ENCODE measurements around the gene ESAM.
A peak's percentile ranks its signal among the peaks of the same experiment; 100 is the strongest.

ESAM gene

GRCh38 chr11:124717786-124718651, 44.1 kb downstream of the ESAM start:
- Mint-ChIP-seq H3K4me3 (peak overlapping the region; percentile 75 to 82 (median 77)), H3K27me3 (ENCODE audit: low read depth) (peaks cover 90% of the 10 kb centered on the region)
- TF ChIP-seq CTCF (IDR thresholded peaks at IDR 0.05; ENCODE audit: unreplicated experiment in 3 of 3) = no peak

DNA sequence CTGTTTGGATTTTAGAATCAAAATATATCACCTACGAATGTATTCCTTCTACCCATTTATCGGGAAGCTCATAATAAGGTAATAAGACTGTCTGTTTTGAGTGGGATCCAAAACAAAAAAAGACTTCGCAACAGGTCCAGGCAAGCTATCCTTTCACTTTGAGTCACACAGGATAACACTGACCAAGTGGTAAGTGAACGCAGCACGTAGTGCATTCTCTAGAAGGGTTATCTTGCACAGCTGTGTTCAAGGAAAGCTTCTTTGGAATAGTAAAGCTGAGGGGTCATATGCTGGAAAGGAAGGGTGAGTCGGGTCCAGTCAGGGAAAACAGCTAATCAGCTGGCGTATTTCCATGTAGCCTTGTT, 44.7 kb downstream of the ESAM start:
- TF ChIP-seq CTCF (IDR thresholded peaks at IDR 0.05; ENCODE audit: unreplicated experiment in 3 of 3) = no peak
- H3K9me3 Mint-ChIP-seq = no peaks in the 10 kb centered on the region
- H3K36me3 Mint-ChIP-seq (ENCODE audit: low read depth) = no peaks in the 10 kb centered on the region
- peaks cover 19% of the 10 kb centered on the region for H3K4me1 Mint-ChIP-seq
- peak overlapping the region; percentile 75 to 82 (median 77) for H3K4me3 Mint-ChIP-seq
- H3K27me3 Mint-ChIP-seq (ENCODE audit: low read depth) = peaks cover 84% of the 10 kb centered on the region
- H3K27ac Mint-ChIP-seq = no peak overlapping the region

More at GRCh38 chr11:124717786-124718651, 44.1 kb downstream of the ESAM start:
- H3K36me3 Mint-ChIP-seq (ENCODE audit: low read depth) = no peaks in the 10 kb centered on the region
- H3K27ac Mint-ChIP-seq = peak overlapping the region in 2 of 3 experiments; percentile 5 to 8
- peaks cover 22% of the 10 kb centered on the region for H3K4me1 Mint-ChIP-seq
- H3K9me3 Mint-ChIP-seq = no peaks in the 10 kb centered on the region

DNA sequence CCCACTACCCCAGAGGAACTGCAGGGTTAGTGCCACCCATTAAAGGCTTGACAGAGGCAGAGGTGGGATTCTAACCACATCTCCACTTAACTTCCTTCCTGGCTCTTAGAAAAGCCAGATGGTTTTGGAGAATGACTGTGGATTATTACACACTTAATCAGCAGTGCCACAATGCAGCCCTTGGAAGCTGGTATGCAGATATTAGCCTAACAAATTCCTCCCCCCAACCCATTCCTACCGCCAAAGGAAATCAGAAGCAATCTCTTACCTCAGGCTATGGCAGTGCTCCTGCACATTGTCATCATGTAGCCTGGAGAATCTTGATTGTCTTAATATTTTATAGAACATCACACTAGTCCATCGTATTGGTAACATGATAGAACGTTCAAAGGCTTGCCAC, 45.5 kb downstream of the ESAM start:
- no peak for TF ChIP-seq CTCF (IDR thresholded peaks at IDR 0.05; ENCODE audit: unreplicated experiment in 3 of 3)
- peaks cover 79% of the 10 kb centered on the region for H3K27me3 Mint-ChIP-seq (ENCODE audit: low read depth)
- H3K27ac Mint-ChIP-seq = no peak overlapping the region

GRCh38 chr11:124712392-124712791, 49.7 kb downstream of the ESAM start:
- peaks cover 39% of the 10 kb centered on the region for H3K27me3 Mint-ChIP-seq (ENCODE audit: low read depth)
- no peak for TF ChIP-seq CTCF (IDR thresholded peaks at IDR 0.05; ENCODE audit: unreplicated experiment in 3 of 3)
- peaks cover 1% of the 10 kb centered on the region for H3K4me1 Mint-ChIP-seq
- H3K27ac Mint-ChIP-seq = no peak overlapping the region
- peaks cover 6% of the 10 kb centered on the region for H3K9me3 Mint-ChIP-seq
- no peaks in the 10 kb centered on the region for H3K36me3 Mint-ChIP-seq (ENCODE audit: low read depth)
- no peak overlapping the region for H3K4me3 Mint-ChIP-seq

More for the DNA sequence above, 45.5 kb downstream of the ESAM start:
- peaks cover 19% of the 10 kb centered on the region for H3K4me1 Mint-ChIP-seq
- H3K36me3 Mint-ChIP-seq (ENCODE audit: low read depth) = no peaks in the 10 kb centered on the region
- H3K9me3 Mint-ChIP-seq = no peaks in the 10 kb centered on the region
- no peak overlapping the region for H3K4me3 Mint-ChIP-seq

- Mint-ChIP-seq H3K27ac (no peak overlapping the region), H3K4me3 (no peak overlapping the region), H3K4me1 (no peaks in the 10 kb centered on the region), H3K9me3 (peaks cover 13% of the 10 kb centered on the region), H3K36me3 (ENCODE audit: low read depth) (no peaks in the 10 kb centered on the region), H3K27me3 (ENCODE audit: low read depth) (peaks cover 14% of the 10 kb centered on the region)
- TF ChIP-seq CTCF (IDR thresholded peaks at IDR 0.05; ENCODE audit: unreplicated experiment in 3 of 3) = no peak
Observed at GRCh38 chr11:124707829-124708228, 54.3 kb downstream of the ESAM start.
